Effector CD8-positive, alpha-beta T cell (primary cell): ENCODE results near the gene VIPR2.

Experiments used
- DNase-seq: peaks from one replicate; lab custom pipeline; 2025; lab: John Stamatoyannopoulos, UW

Gene VIPR2

GRCh38 chr7:159157714-159158113 is 13.0 kb upstream of the VIPR2 start:
- DNase-seq = no peak

GRCh38 chr7:159156436-159157245 is 12.0 kb upstream of the VIPR2 start:
- no peak for DNase-seq

- DNase-seq = no peak
Measured at GRCh38 chr7:159155410-159155809, 10.7 kb upstream of the VIPR2 start.

DNA sequence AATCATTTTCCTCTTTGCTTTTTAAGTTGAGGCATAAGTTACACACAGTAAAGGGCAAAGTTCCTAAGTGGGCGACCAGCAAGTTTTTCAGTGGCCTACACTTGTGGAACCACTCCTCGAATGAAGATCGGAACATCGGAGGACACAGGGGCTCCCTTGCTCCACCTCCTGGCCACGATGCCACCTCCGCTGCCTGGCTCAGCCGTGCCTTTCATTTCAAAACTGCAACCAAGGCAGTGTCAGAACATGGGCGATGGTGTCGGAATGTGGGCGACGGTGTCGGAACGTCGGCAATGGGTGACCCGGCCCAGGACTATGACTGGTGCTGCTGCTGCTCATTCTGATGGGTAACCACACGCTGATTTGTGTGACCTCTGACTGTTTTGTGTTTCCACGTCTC is 9.6 kb upstream of the VIPR2 start:
- no peak for DNase-seq

- no peak for DNase-seq
Measured at GRCh38 chr7:159153511-159153910, 8.8 kb upstream of the VIPR2 start.

- DNase-seq = no peak
Measured at GRCh38 chr7:159152816-159153215, 8.1 kb upstream of the VIPR2 start.

- DNase-seq = no peak
Measured at GRCh38 chr7:159151231-159151630, 6.6 kb upstream of the VIPR2 start.

GRCh38 chr7:159149488-159149887 is 4.8 kb upstream of the VIPR2 start:
- no peak for DNase-seq

DNA sequence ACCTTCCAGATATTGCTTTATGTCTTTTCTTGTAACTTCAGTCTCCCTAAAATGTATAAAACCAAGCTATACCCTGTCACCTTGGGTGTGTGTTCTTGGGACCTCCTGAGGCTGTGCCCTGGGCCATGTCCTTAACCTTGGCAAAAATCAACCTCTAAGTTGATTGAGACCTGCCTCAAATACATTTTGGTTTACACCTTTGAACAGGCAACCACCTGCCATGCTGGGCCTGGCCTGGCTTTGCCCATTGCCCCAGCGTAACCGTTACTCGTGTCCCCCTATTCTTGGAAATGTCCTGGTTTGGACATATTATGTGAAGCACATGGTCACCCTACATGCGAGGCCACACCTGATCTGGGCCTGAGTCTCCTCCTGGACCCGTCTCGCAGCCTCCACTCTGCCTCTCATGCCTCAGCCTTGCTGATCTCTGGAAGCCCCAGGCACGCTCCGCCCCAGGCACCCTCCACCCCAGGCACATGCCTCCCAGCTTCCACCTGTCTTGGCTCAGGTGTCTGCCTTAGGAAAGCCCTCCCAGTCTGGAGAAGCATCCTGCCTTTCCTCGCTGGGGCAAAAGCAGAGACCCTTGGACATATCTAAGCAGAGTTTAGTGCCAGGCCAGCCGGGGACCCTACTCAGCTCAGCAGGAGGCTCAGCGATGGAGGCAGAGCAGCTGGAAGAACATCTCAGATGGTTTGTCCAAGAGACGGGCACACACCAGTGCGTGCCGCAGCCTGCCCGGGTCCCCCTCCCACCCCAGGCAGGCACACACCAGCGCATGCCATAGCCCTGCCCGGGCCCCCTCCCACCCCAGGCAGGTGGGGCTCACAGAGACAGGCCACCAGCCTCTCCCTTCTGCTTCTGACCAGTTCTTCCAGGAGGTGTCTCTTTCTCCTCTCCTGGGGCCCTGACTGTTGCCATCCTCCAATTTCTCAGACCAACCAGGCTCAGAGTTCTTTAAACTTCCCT is 4.0 kb upstream of the VIPR2 start:
- DNase-seq = no peak

DNA sequence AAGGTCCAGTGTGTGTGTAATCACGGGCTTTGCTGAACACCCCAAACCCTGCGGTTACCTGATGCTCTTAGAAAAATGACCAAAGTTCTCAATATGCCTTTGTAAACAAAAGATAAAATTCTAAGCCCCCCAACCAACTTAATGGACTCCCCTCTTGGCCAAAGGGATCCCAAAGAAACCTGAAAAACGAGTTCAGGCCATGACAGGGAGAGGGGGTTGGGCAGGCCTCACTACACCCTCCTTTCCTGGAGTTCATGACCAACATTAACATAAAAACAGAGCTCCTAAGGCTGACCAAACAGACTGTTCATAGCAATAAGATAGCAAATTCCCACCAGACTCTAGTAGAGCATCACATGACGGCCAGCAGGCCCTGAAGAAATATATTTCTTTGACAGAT is 3.0 kb upstream of the VIPR2 start:
- DNase-seq = no peak

DNA sequence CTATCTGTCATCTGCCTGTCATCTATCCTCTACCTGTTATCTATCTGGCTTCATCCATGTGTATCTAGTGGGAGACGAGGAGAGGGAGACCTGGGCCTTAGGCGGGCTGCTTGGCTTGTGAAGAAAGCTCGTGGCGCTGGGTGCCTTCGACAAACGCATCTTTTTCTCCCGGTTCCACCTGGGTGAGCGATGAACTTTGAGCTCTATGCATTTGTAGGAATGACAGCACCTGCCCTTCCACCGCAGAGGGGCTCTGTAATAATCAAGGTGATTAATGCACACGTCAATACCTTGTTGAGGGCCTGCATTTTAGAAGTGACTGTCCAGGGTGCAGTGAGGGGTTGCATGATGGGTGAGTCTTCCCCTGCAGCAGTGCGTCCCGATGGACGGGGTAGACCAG is 2.6 kb upstream of the VIPR2 start:
- DNase-seq = no peak

GRCh38 chr7:159146084-159146858 is 1.6 kb upstream of the VIPR2 start:
- no peak for DNase-seq

GRCh38 chr7:159145490-159145855 is 806 bp upstream of the VIPR2 start:
- no peak for DNase-seq

GRCh38 chr7:159143780-159144757 is 598 bp downstream of the VIPR2 start:
- DNase-seq = no peak

- no peak for DNase-seq
Measured at GRCh38 chr7:159142730-159143129, 1.9 kb downstream of the VIPR2 start.

DNA sequence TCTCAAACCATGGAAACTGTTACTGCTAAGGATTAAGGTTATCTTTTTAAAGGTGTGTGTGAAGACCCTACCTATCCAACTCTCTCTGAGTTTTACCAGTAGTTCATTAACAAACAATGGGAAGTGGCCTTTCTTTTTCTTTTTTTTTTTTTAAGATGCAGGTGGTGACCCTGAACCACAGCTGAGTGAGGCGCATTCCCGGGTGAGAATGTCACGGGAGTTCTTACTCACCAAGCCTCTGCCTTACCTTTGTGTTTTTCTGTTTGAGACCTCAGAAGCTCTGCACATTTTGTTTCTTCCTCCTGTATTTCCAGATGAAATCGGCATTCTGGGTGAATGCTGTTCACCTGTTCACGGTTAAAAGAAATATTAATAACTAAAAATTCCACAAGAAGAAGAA is 2.5 kb downstream of the VIPR2 start:
- DNase-seq = no peak

- no peak for DNase-seq
Measured at GRCh38 chr7:159141660-159142059, 3.0 kb downstream of the VIPR2 start.

DNA sequence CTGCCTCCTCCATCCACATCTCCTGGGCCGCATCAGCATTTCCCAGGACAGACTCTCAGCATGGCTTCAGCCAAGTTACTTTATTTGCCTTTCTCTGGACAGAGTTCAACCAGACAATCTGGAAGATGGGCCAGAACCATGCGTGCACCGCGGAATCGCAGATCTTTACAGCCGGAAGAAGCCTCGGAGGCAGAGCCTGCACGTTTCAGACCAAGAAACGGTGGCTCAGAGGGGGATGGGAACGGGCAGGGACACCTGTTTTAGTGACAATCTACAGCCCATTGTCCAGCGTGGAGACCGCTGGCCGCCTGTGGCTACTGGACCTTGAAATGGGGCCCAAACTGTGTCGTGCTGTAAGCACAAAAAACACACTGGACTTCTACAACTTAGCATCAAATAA is 3.5 kb downstream of the VIPR2 start:
- DNase-seq = no peak

- no peak for DNase-seq
Measured at GRCh38 chr7:159140170-159140910, 4.3 kb downstream of the VIPR2 start.

DNA sequence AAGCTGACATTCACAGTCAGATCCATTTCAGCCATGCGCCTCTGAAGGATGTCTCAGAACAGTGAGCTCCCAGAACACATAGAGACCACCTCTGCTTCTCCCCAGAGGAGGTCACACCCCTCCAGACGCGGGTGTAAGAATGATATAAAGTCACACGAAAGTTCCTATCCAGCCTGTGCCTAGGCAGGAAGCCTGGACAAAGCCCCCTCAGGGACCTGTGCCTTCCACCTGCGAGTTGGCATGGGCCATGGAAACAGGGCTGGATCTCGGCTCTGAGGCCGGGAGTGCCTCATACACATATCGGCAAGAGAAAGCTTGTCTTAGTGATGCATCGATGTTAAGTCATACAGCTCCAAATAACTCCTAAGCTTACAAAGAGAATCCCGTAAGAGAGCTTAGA is 5.0 kb downstream of the VIPR2 start:
- no peak for DNase-seq
